B cell (primary cell): ENCODE results near the gene RAPGEF6.

ENCODE experiments used
- CTCF ChIP-seq: fragments of 200-600 bp; IDR thresholded peaks from one replicate; pipeline ENCODE4 v1.8.0; 2022; ENCODE audit warnings: antibody characterized with exemption, mild to moderate bottlenecking
- EZH2 ChIP-seq: IDR thresholded peaks from 2 replicates; pipeline ENCODE4 v1.6.1; 2012; ENCODE audit warnings: borderline replicate concordance, low read depth, mild to moderate bottlenecking, moderate library complexity, low read length; ENCODE audit not compliant: insufficient read depth, poor library complexity, severe bottlenecking

GRCh38 chr5:131509801-131510200, 125.2 kb downstream of the RAPGEF6 start:
- TF ChIP-seq CTCF (no peak), EZH2 (no peak)
